GM12878 (cell line): Measurements from ENCODE around the gene SELENOW.

Experiments used
- ATF7 ChIP-seq: fragments of 450-650 bp; IDR thresholded peaks from 2 replicates; pipeline ENCODE4 v1.6.1; 2016; ENCODE audit warnings: low read depth, mild to moderate bottlenecking
- CEBPZ ChIP-seq: fragments of 150-350 bp; IDR thresholded peaks from 2 replicates; pipeline ENCODE4 v1.6.1; 2016; ENCODE audit warnings: low read depth, low read length
- CTCF ChIP-seq, 3 experiments: IDR thresholded peaks in 2 of 3; conservative IDR thresholded peaks in 1 of 3; 2 replicates each; pipeline ENCODE4 v1.5.1; 2011; ENCODE audit warnings: low read depth in 3 of 3, low read length in 3 of 3, mild to moderate bottlenecking in 3 of 3, control low read depth in 2 of 3, moderate library complexity in 2 of 3, inconsistent platforms in 1 of 3, mixed read lengths in 1 of 3; ENCODE audit not compliant: control insufficient read depth in 2 of 3, insufficient read depth in 1 of 3; ENCODE audit errors: extremely low read depth in 1 of 3
- E2F4 ChIP-seq: IDR thresholded peaks from 2 replicates; pipeline ENCODE4 v1.6.1; 2012; ENCODE audit warnings: low read depth, low read length, improper control_type of control experiment
- MTA2 ChIP-seq: fragments of 450-650 bp; IDR thresholded peaks from 2 replicates; pipeline ENCODE4 v1.6.1; 2016; ENCODE audit warnings: low read depth, mild to moderate bottlenecking, moderate library complexity
- MYC ChIP-seq: IDR thresholded peaks from 2 replicates; pipeline ENCODE4 v1.6.1; 2011; ENCODE audit warnings: mild to moderate bottlenecking, low read length, moderate library complexity, inconsistent platforms; ENCODE audit not compliant: insufficient read depth, insufficient replicate concordance, insufficient read length, severe bottlenecking
- NKRF ChIP-seq: fragments of 450-650 bp; conservative IDR thresholded peaks from 2 replicates; pipeline ENCODE4 v1.6.1; 2017; ENCODE audit warnings: mild to moderate bottlenecking, moderate library complexity
- POLR2A ChIP-seq: IDR thresholded peaks from 2 replicates; pipeline ENCODE4 v1.6.1; 2011; ENCODE audit warnings: low read depth, mild to moderate bottlenecking, low read length
- RAD51 ChIP-seq: fragments of 450-650 bp; IDR thresholded peaks from 2 replicates; pipeline ENCODE4 v1.6.1; 2016; ENCODE audit warnings: moderate library complexity, mild to moderate bottlenecking, inconsistent platforms
- SIN3A ChIP-seq: IDR thresholded peaks from 2 replicates; pipeline ENCODE4 v1.6.1; 2012; ENCODE audit warnings: low read depth, low read length, improper control_type of control experiment
- STAT1 ChIP-seq: fragments of 450-650 bp; conservative IDR thresholded peaks from 2 replicates; pipeline ENCODE4 v1.6.1; 2014; ENCODE audit warnings: antibody characterized with exemption, mild to moderate bottlenecking

GRCh38 chr19:47776568-47776967, 1.9 kb upstream of the SELENOW start:
- TF ChIP-seq ATF7 (no peak), CTCF (IDR thresholded peaks at IDR 0.05 in 2 of 3, conservative IDR thresholded peaks at IDR 0.05 in 1 of 3; ENCODE audit: control insufficient read depth in 2 of 3, extremely low read depth in 1 of 3, insufficient read depth in 1 of 3, low read depth in 3 of 3, low read length in 3 of 3) (no peak), E2F4 (no peak), POLR2A (no peak), NKRF (no peak), MTA2 (no peak), RAD51 (no peak), CEBPZ (no peak), MYC (no peak), SIN3A (no peak), STAT1 (no peak)
